Measurements from ENCODE around the gene CERS6.
"Not testable (repeated sequence)": the region's sequence is repeated elsewhere in the genome, so short reads cannot be mapped to it uniquely, and the experiment has no call there.

Gene CERS6, protein sequence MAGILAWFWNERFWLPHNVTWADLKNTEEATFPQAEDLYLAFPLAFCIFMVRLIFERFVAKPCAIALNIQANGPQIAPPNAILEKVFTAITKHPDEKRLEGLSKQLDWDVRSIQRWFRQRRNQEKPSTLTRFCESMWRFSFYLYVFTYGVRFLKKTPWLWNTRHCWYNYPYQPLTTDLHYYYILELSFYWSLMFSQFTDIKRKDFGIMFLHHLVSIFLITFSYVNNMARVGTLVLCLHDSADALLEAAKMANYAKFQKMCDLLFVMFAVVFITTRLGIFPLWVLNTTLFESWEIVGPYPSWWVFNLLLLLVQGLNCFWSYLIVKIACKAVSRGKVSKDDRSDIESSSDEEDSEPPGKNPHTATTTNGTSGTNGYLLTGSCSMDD

DNA sequence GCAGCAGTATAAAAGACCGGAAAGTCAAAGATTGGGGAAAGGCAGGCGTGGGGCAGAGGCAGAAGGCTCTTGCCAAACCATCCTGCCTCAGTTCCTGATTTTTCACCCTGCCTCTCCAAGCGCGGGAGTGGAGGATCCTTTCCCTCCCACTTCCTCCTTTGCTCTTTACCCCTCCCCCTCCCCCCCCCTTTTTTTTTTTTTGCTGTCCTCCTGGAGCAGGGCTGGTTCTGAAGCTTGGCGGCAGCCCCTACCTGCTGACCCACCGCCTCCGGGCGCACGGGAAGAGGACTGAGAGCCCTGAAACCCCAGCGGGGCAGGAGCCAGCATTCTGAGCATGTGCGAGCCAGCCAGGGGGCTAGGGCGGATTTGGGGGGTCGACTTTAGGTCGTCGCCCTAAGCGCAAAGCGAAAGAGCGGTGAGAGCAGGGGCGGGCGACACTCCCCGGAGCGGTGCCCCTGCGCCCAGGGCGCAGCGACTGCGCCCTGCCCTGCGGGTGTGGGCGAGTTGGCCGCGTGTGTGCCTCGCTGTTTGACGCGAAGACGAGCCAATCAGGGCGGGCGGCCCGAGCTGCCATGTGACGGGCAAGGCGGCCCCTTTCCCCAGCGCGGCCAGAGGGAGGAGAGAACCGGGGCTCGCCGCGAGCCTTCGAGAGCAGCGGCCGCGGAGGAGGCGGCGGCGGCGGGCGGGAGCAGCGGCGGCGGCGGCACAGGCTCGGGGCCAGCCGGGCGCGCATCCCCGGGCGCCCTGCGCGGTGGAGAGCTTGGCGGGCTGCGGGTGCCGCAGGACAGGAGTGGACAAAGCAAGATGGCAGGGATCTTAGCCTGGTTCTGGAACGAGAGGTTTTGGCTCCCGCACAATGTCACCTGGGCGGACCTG is at the start of gene CERS6:
Gene CERS6, plus strand, starts transcription at position 628 of the 876 bp plus-strand sequence. Its CDS starts 177 bp downstream, at position 805.
- DNase-seq (ENCODE audit: low read depth in 1 of 2, low spot score in 1 of 2) = peak; percentile 30 to 55

DNA sequence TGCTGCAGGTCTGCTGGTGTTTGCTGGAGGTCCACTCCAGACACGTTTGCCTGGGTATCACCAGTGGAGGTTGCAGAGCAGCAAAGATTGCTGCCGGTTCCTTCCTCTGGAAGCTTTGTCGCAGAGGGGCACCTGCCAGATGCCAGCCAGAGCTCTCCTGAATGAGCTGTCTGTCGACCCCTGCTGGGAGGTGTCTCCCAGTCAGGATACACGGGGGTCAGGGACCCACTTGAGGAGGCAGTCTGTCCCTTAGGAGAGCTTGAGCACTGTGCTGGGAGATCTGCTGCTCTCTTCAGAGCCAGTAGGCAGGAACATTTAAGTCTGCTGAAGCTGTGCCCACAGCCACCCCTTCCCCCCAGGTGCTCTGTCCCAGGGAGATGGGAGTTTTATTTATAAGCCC is 43.8 kb upstream of the CERS6 start:
- DNase-seq (ENCODE audit: low read depth in 1 of 2, low spot score in 1 of 2) = not testable (repeated sequence)

GRCh38 chr2:168413101-168413500 is 43.0 kb upstream of the CERS6 start:
- not testable (repeated sequence) for DNase-seq (ENCODE audit: low read depth in 1 of 2, low spot score in 1 of 2)

GRCh38 chr2:168416555-168416954 is 39.5 kb upstream of the CERS6 start:
- DNase-seq (ENCODE audit: low read depth in 1 of 2, low spot score in 1 of 2) = no peak

DNA sequence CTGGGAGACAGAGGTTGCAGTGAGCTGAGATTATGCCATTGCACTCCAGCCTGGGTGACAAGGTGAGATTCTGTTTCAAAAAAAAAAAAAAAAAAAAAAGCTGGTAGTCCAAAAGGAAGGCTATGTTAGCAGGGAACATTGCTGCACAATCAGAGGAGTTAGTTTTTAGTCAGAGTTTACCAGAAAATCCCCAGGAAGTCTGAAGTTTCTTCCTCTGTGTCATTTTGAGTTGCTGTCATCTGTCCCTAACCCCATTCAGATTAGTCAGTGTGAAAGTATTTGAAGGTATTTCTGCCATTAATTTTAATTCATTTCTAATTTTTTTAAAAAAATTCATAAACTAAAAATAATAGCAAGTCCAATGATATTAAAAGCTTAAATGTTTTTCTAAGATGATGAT is 33.5 kb upstream of the CERS6 start:
- DNase-seq (ENCODE audit: low read depth in 1 of 2, low spot score in 1 of 2) = no peak

GRCh38 chr2:168424112-168424951 is 31.7 kb upstream of the CERS6 start:
- DNase-seq (ENCODE audit: low read depth in 1 of 2, low spot score in 1 of 2) = no peak

- DNase-seq (ENCODE audit: low read depth in 1 of 2, low spot score in 1 of 2) = no peak
Measured at GRCh38 chr2:168424971-168425370, 31.1 kb upstream of the CERS6 start.

DNA sequence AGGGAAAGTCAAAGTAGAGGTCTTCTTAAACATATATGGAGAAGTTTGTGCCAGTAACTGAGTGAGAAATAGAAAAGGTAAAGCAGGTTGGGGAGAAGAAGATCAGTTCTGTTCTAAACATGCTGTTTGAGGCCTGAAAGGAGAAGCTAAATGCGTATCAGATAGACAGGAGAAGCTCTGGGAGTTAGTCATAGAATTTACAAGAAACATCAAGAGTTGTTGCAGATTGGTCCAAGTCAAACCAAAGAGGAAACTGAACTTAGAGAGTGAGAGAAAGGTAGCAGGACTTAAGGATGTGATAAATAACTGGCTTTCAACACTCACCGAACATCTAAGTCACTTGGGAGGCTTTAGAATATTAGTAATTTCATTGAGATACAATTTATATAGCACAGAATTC is 29.2 kb upstream of the CERS6 start:
- DNase-seq (ENCODE audit: low read depth in 1 of 2, low spot score in 1 of 2) = no peak

- DNase-seq (ENCODE audit: low read depth in 1 of 2, low spot score in 1 of 2) = no peak
Measured at GRCh38 chr2:168427451-168427850, 28.6 kb upstream of the CERS6 start.

- DNase-seq (ENCODE audit: low read depth in 1 of 2, low spot score in 1 of 2) = no peak
Measured at GRCh38 chr2:168428431-168428830, 27.6 kb upstream of the CERS6 start.

GRCh38 chr2:168429988-168430387 is 26.1 kb upstream of the CERS6 start:
- DNase-seq (ENCODE audit: low read depth in 1 of 2, low spot score in 1 of 2) = no peak

GRCh38 chr2:168430431-168430830 is 25.6 kb upstream of the CERS6 start:
- no peak for DNase-seq (ENCODE audit: low read depth in 1 of 2, low spot score in 1 of 2)

GRCh38 chr2:168431301-168432024 is 24.6 kb upstream of the CERS6 start:
- no peak for DNase-seq (ENCODE audit: low read depth in 1 of 2, low spot score in 1 of 2)

GRCh38 chr2:168432100-168432499 is 24.0 kb upstream of the CERS6 start:
- DNase-seq (ENCODE audit: low read depth in 1 of 2, low spot score in 1 of 2) = no peak

DNA sequence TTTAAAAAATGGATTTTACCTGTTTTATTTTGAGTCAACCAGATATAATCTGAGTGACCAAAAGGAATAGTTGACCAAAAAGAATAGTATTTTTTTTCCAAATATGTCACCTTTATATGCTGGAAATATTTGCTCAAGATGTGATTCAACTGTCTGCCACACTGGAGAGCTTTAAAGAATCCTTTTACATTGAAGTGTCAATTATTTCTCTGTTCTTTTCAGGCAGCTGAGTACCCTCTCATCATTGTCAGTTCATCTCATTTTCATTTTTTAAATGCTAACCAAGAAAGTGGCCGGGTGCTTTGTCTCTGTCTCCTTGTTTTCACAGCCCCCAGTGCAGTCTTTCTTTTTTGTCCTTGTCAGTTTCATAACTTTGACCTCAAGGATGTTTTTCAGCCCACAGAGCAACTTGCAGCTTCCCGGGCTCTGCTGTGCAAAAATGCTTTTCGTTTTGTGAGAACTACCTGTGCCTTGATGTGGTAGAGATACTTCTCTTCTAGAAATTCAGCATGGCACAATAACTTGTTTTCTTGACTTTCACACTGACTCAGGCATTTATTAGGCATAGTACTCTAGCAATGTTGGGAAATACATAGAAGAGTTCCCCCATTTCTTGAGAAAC is 23.4 kb upstream of the CERS6 start:
- DNase-seq (ENCODE audit: low read depth in 1 of 2, low spot score in 1 of 2) = no peak

- DNase-seq (ENCODE audit: low read depth in 1 of 2, low spot score in 1 of 2) = no peak
Measured at GRCh38 chr2:168433527-168433926, 22.5 kb upstream of the CERS6 start.

- no peak for DNase-seq (ENCODE audit: low read depth in 1 of 2, low spot score in 1 of 2)
Measured at GRCh38 chr2:168434146-168434545, 21.9 kb upstream of the CERS6 start.

GRCh38 chr2:168436840-168437239 is 19.2 kb upstream of the CERS6 start:
- DNase-seq (ENCODE audit: low read depth in 1 of 2, low spot score in 1 of 2) = no peak

DNA sequence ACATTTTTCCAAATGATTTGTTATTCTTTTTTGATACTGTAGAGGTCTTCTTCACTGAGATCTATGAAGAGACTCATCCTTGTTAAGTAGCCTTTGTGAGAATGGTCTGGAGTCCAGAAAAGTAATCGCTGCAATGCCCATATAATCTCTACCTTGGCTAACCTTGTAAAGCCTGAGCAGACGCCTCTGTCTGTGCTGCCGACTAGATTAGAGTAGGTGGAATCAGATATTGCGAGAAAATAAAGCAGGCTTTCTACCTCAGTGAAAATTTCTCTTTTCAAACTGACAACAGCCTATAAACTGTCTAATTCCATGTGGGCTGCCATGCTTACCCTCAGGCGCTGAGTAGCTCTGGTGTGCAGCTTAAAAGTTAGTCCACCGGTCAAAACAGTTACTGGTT is 17.5 kb upstream of the CERS6 start:
- no peak for DNase-seq (ENCODE audit: low read depth in 1 of 2, low spot score in 1 of 2)

DNA sequence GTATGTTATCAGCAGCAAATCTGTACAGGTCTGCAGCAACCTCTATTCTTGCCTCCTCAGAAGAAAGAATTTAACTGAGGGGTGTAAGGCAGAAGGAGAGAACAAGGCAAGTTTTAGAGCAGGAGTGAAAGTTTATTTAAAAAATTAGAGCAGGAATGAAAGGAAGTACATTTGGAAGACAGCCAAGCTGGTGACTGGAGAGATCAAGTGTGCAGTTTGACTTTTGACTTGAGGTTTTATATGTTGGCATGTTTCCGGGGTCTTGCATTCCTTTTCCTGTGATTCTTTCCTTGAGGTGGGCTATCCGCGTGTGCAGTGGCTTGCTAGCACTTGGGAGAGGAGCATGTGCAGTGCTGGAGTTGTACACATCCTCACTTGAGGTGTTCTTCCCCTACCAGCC is 16.5 kb upstream of the CERS6 start:
- no peak for DNase-seq (ENCODE audit: low read depth in 1 of 2, low spot score in 1 of 2)
